Stimulated activated CD8-positive, alpha-beta memory T cell treated with anti-CD3 and anti-CD28 coated beads, Interleukin-4, amount 100 ng/mL, for 24 hours (primary cell): ENCODE measurements around the gene RHNO1.

Experiments used
- DNase-seq: peaks from one replicate; pipeline ENCODE4 v3.0.0-alpha.2; 2020; ENCODE audit warnings: low read depth

The RHNO1 gene

GRCh38 chr12:2877047-2877952, at the start of gene RHNO1, which contains the start of gene FOXM1:
Gene RHNO1 (plus strand): TSS chr12:2877223. CDS start chr12:2885367, 8,144 bp downstream.
Gene FOXM1 (minus strand): TSS chr12:2877174. CDS start chr12:2874478, 2,696 bp downstream.
- DNase-seq, result peak; percentile 82

DNA sequence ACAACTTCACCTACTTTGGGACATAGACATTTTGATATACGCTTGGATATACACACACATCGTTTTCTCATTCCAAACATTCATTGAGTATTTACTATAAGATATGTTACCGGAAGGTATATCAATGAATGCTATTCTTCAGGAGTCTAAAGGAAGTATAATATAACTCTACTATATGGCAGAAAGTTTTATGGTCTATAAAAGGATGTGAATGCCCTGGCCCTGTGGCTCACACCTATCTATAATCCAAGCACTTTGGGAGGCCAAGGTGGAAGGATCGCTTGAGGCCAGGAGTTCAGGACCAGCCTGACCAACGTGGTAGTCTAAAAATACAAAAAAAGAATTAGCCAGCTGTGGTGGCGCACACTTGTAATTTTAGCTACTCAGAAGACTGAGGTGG, 47.7 kb upstream of the RHNO1 start:
- DNase-seq, result no peak

GRCh38 chr12:2832550-2833127, 44.4 kb upstream of the RHNO1 start:
- DNase-seq, result no peak

- DNase-seq, result no peak
These were observed 43.7 kb upstream of the RHNO1 start for GRCh38 chr12:2833327-2833726.

DNA sequence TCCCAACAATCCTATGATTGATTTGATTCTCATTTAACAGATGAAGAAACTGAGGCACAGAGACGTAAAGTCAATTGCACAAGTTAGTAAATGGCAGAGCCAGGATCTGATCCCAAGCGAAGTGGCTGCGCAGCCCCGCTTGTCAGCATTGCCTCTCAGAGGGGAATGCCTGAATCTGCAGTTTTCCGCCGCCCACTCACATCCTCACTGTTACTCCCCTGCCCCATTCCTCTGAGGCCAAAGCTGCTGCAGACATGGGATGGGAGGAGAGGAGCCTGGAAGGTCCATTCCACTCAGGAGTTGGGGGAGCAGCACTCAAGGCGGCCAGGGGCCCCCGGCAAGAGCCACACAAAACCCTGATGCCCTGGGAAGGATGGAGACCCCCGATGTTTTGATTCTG, 43.2 kb upstream of the RHNO1 start:
- DNase-seq, result no peak

- DNase-seq, result no peak
These were observed 42.2 kb upstream of the RHNO1 start, which contains the start of gene NRIP2 for GRCh38 chr12:2834581-2835491. Gene NRIP2 (minus strand): TSS chr12:2835035. CDS start chr12:2834983, 52 bp downstream.

- DNase-seq, result no peak
These were observed 41.2 kb upstream of the RHNO1 start for GRCh38 chr12:2835691-2836403.

DNA sequence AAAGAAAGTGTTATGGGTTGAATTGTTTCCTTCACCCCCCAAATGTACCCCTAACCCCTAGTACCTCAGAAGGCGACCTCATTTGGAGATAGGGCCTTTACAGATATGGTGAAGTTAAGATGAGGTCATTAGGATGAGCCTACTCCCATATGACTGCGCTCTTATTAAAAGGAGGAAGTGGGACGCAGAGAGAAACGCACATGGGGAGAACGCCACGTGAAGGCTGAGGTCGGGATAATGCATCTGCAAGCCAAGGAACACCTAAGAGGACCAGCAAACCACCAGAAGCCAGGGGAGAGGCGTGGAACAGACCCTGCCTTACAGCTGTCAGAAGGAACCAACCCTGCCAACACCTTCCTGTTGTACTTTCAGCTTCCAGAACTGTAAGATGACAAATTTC, 40.4 kb upstream of the RHNO1 start:
- DNase-seq, result no peak

- DNase-seq, result no peak
These were observed 35.9 kb upstream of the RHNO1 start for GRCh38 chr12:2841056-2841650.

- no peak for DNase-seq
These were observed 34.1 kb upstream of the RHNO1 start for GRCh38 chr12:2842948-2843347.

DNA sequence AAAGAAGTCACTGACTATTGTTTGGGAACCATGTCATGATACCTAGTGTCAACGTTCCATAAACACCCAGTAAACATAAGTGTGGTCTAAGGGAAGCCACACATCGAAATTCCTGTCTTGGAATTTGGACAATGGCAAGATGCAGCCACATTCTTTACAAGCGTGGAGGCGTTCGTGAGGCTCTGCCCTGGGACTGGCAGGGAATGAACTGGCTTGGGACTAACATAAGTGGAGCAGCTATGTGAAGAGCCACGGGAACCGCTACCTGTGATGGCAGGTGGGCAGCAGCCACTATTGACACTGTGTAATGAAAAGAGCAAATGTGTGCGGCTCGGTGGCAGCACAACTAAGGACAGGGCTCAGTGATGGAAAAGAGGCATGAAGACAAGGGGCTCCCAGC, 32.2 kb upstream of the RHNO1 start:
- DNase-seq, result no peak

DNA sequence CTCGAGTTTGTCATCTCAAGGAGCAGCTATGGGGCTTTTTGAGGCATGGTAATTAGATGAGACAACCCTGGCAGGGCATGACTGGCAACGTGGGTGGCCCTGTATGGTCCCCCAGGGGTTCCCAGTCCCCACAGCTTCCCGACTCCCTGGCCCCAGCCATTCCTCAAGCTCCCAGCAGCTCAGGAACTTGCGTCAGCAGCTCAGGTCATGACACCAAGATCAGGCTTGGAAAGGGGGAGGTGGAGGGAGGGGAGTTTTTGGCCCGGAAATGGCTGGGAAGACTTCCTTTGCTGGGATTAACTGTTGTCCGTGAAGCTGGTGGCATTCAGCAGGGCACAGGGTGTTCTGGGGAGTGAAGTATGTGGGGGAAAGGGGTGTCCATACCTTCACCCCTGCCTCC, 31.7 kb upstream of the RHNO1 start:
- no peak for DNase-seq

- no peak for DNase-seq
These were observed 25.1 kb upstream of the RHNO1 start for GRCh38 chr12:2851931-2852330.

- DNase-seq, result peak; percentile 31
These were observed 23.4 kb upstream of the RHNO1 start for GRCh38 chr12:2853626-2854025.

- no peak for DNase-seq
These were observed 22.2 kb upstream of the RHNO1 start for GRCh38 chr12:2854669-2855453.

- no peak for DNase-seq
These were observed 21.5 kb upstream of the RHNO1 start for GRCh38 chr12:2855546-2855945.

- DNase-seq, result no peak
These were observed 21.0 kb upstream of the RHNO1 start for GRCh38 chr12:2856051-2856450.

- DNase-seq, result no peak
These were observed 20.0 kb upstream of the RHNO1 start, which contains the start of gene TEX52 for GRCh38 chr12:2857021-2857431. Gene TEX52 (minus strand): TSS chr12:2857039. CDS start chr12:2857026, 13 bp downstream.

DNA sequence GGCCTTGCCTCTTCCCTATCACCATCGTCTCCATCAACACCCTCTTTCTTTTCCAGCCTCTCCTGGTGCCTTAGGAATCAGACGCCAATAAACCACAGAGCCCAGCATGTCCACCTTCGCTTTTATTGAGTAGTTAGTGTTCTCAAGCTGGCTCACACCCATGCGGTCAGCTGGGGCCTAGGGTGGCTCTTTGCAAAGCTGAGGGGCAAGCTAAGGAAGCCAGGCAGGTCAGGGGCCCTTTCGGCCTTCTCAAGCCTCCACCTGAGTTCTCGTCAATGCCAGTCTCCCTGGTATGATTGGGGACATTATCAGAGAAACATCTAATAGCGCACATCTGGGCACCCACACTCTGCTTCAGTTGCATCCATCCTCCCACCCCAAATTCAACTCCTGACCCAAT, 19.4 kb upstream of the RHNO1 start:
- no peak for DNase-seq

DNA sequence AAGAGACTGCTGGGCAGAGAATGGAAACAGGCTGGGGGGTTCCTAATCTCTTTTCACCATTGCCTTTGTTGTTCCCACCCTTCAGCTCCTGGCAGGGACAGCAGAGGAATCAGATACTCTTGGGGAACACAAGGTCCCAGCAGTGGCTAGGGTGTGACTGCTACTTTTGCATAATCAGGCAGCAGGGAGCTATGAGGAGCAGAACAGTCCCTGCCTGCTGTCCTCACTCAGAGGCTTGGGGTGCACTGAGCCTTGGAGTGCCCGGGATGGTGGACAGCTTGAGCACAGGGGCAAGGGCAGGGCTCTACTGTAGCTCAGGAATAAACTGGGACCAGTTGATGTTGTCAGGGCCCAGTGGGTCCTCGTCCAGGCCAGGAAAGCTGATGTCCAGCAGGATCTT, 18.7 kb upstream of the RHNO1 start:
- no peak for DNase-seq
